Loucy (cell line): Measurements from ENCODE around the gene MEIOSIN.

Experiments
- CTCF ChIP-seq: fragments of 200-600 bp; sonication (generic); conservative IDR thresholded peaks from 2 replicates; pipeline ENCODE4 v1.5.1; 2014; ENCODE audit warnings: mild to moderate bottlenecking, antibody characterized with exemption, low read length
- EZH2phosphoT487 ChIP-seq: fragments of 200-600 bp; IDR thresholded peaks from 2 replicates; pipeline ENCODE4 v1.6.1; 2018; ENCODE audit warnings: antibody characterized with exemption, mild to moderate bottlenecking, moderate library complexity, borderline replicate concordance

- TF ChIP-seq CTCF: no peak
- TF ChIP-seq EZH2phosphoT487: no peak
Measured at GRCh38 chr19:45800070-45800553, 66.9 kb downstream of the MEIOSIN start.
